Right cardiac atrium (tissue), 5 donors: ENCODE data around the gene MYOZ2. TPM values are rescaled to one million over a fixed set of nuclear protein-coding genes. Genes with fewer than 3 reads are reported as not detected.
A peak's percentile ranks its signal among the peaks of the same experiment; 100 is the strongest.
"Not testable (repeated sequence)": the region's sequence is repeated elsewhere in the genome, so short reads cannot be mapped to it uniquely, and the experiment has no call there.

Experiments used
- ATAC-seq, 2 donors: fragments of 200-7000 bp; cut with Tn5 transposase; one replicate each; pipeline versions ENCODE4 v1.8.0 to v1.9.1; 2020; ENCODE audit warnings: moderate library complexity in 2 of 2, mild to moderate bottlenecking in 1 of 2
- DNase-seq, 3 donors: peaks; one replicate each; pipeline ENCODE4 v3.0.0-alpha.2; 2020
- H3K27ac ChIP-seq: one replicate; pipeline ENCODE4 v1.5.1; 2013; ENCODE audit warnings: mild to moderate bottlenecking, low read length, control low read depth, moderate library complexity
- H3K27me3 ChIP-seq: one replicate; pipeline ENCODE4 v1.6.1; 2013; ENCODE audit not compliant: control insufficient read depth, insufficient read depth
- H3K4me1 ChIP-seq: one replicate; pipeline ENCODE4 v1.6.1; 2013; ENCODE audit warnings: low read length; ENCODE audit not compliant: control insufficient read depth, insufficient read depth
- H3K4me3 ChIP-seq: one replicate; pipeline ENCODE4 v1.5.1; 2013; ENCODE audit warnings: low read length, control low read depth
- H3K9me3 ChIP-seq: one replicate; pipeline ENCODE4 v1.6.1; 2013; ENCODE audit warnings: low read length; ENCODE audit not compliant: control insufficient read depth
- WGBS: extraction: QIAGEN DNeasy Blood & Tissue Kit; methylation state at CpG from one replicate; pipeline ENCODE4 v1.1.7; 2013; 5-methylcytosine and 5-hydroxymethylcytosine counted together
- intact Hi-C, 4 donors: fragments of 100-400 bp; cut with DNase I; formaldehyde crosslinking; loops; one replicate each; pipeline versions ENCODE4 v1.11.0 to v1.14.0; 2022 to 2023
- polyA plus RNA-seq: library from polyadenylated mRNA; stranded (reverse); fragments of 200-250 nt; gene quantifications from one replicate; pipeline ENCODE4 v1.2.3, GENCODE V29; 2013
- total RNA-seq, 4 donors: library from RNA; stranded (reverse); fragmentation: NEBNext Ultra II Directional; extraction: Animal tissue kit (Norgen Biotek cat#: 25700); gene quantifications; one replicate each; pipeline ENCODE4 v1.2.1, GENCODE V29; 2021
- donor health status: healthy with polysubstance abuse.
- donor health status: DM: no; HTN: yes; CAD: no.
- donor health status: DM: no; HTN: no; CAD: no.
- donor health status: DM: no; HTN: yes; CAD: no; lungs with severe emphysema.
- donor health status: DM: yes; HTN: yes; CAD: no.

The MYOZ2 gene
- total and polyA plus RNA-seq, 5 donors: 506 to 709 (median 623) TPM

GRCh38 chr4:119149110-119149509 is 13.5 kb downstream of the MYOZ2 start:
- no peaks in the 10 kb centered on the region for H3K4me1 ChIP-seq
- peak overlapping the region; percentile 65 for H3K27ac ChIP-seq
- DNase-seq (no peak), ATAC-seq (no peak)
- no peaks in the 10 kb centered on the region for H3K9me3 ChIP-seq
- WGBS: 54% methylated on average over 7 of the region's 7 CpGs
- H3K4me3 ChIP-seq: peak overlapping the region; percentile 17
- H3K27me3 ChIP-seq: no peaks in the 10 kb centered on the region
- intact Hi-C loops: loop anchor here in 2 of 4 donors (5.0 to 10.0 kb wide), 2 partner anchors 102 to 104 kb away; no protein-coding TSS in a partner anchor

GRCh38 chr4:119151161-119151560 is 15.5 kb downstream of the MYOZ2 start:
- H3K27me3 ChIP-seq: no peaks in the 10 kb centered on the region
- ATAC-seq: peak; percentile 98
- H3K9me3 ChIP-seq: no peaks in the 10 kb centered on the region
- no peak overlapping the region for H3K4me3 ChIP-seq
- DNase-seq: peak in 2 of 3 donors; percentile 27 to 55
- WGBS: 24% methylated on average over 2 of the region's 2 CpGs
- peaks cover 2% of the 10 kb centered on the region for H3K4me1 ChIP-seq
- no peak overlapping the region for H3K27ac ChIP-seq
- intact Hi-C loops: no loop called here

- intact Hi-C loops: no loop called here
- Histone ChIP-seq H3K27ac (no peak overlapping the region), H3K27me3 (no peaks in the 10 kb centered on the region), H3K9me3 (no peaks in the 10 kb centered on the region), H3K4me1 (peaks cover 2% of the 10 kb centered on the region), H3K4me3 (no peak overlapping the region)
- WGBS: 85% methylated on average over 2 of the region's 2 CpGs
- DNase-seq: no peak
- no peak for ATAC-seq
Measured at GRCh38 chr4:119152741-119153140, 17.1 kb downstream of the MYOZ2 start.

- Histone ChIP-seq H3K27ac (peak overlapping the region; percentile 58), H3K4me1 (no peaks in the 10 kb centered on the region), H3K27me3 (no peaks in the 10 kb centered on the region), H3K9me3 (no peaks in the 10 kb centered on the region), H3K4me3 (no peak overlapping the region)
- DNase-seq (no peak), ATAC-seq (peak; percentile 29 to 46)
- WGBS: 76% methylated on average over 5 of the region's 5 CpGs
- intact Hi-C loops: no loop called here
Measured at GRCh38 chr4:119162174-119162573, 26.5 kb downstream of the MYOZ2 start.

GRCh38 chr4:119165767-119166166 is 30.1 kb downstream of the MYOZ2 start:
- H3K9me3 ChIP-seq: no peaks in the 10 kb centered on the region
- DNase-seq: no peak
- no peak overlapping the region for H3K4me3 ChIP-seq
- no peak for ATAC-seq
- no peaks in the 10 kb centered on the region for H3K4me1 ChIP-seq
- no peak overlapping the region for H3K27ac ChIP-seq
- WGBS: 92% methylated on average over 3 of the region's 3 CpGs
- H3K27me3 ChIP-seq: no peaks in the 10 kb centered on the region
- intact Hi-C loops: no loop called here

- DNase-seq (no peak), ATAC-seq (no peak)
- no peaks in the 10 kb centered on the region for H3K4me1 ChIP-seq
- no peaks in the 10 kb centered on the region for H3K9me3 ChIP-seq
- no peaks in the 10 kb centered on the region for H3K27me3 ChIP-seq
- H3K27ac ChIP-seq: no peak overlapping the region
- intact Hi-C loops: no loop called here
- no peak overlapping the region for H3K4me3 ChIP-seq
Measured at GRCh38 chr4:119170195-119170594, 34.6 kb downstream of the MYOZ2 start.

- DNase-seq (no peak), ATAC-seq (no peak)
- WGBS: 88% methylated on average over 7 of the region's 7 CpGs
- intact Hi-C loops: no loop called here
- H3K27me3 ChIP-seq: no peaks in the 10 kb centered on the region
- no peaks in the 10 kb centered on the region for H3K4me1 ChIP-seq
- no peaks in the 10 kb centered on the region for H3K9me3 ChIP-seq
- H3K27ac ChIP-seq: no peak overlapping the region
- H3K4me3 ChIP-seq: no peak overlapping the region
Measured at GRCh38 chr4:119172223-119172622, 36.6 kb downstream of the MYOZ2 start.

GRCh38 chr4:119173729-119174361 is 38.2 kb downstream of the MYOZ2 start:
- intact Hi-C loops, H3K4me1 ChIP-seq, H3K27me3 ChIP-seq, H3K9me3 ChIP-seq, ATAC-seq, H3K27ac ChIP-seq, H3K4me3 ChIP-seq: not testable (repeated sequence)
- WGBS: 95% methylated on average over 30 of the region's 30 CpGs
- peak in 1 of 3 donors; percentile 47 for DNase-seq

- Histone ChIP-seq H3K4me1 (no peaks in the 10 kb centered on the region), H3K4me3 (no peak overlapping the region), H3K27ac (no peak overlapping the region), H3K27me3 (no peaks in the 10 kb centered on the region), H3K9me3 (no peaks in the 10 kb centered on the region)
- DNase-seq: no peak
- peak; percentile 31 to 52 for ATAC-seq
- intact Hi-C loops: no loop called here
- 40% methylated on average over 1 of the region's 1 CpG for WGBS
Measured at GRCh38 chr4:119179011-119179410, 43.4 kb downstream of the MYOZ2 start.

GRCh38 chr4:119184128-119184527 is 48.5 kb downstream of the MYOZ2 start:
- DNase-seq (no peak), ATAC-seq (peak in 1 of 2 donors; percentile 42)
- Histone ChIP-seq H3K9me3 (no peaks in the 10 kb centered on the region), H3K4me3 (no peak overlapping the region), H3K4me1 (no peaks in the 10 kb centered on the region), H3K27me3 (no peaks in the 10 kb centered on the region), H3K27ac (no peak overlapping the region)
- 91% methylated on average over 2 of the region's 2 CpGs for whole genome bisulfite sequencing
- intact Hi-C loops: no loop called here

GRCh38 chr4:119189638-119190037 is 54.0 kb downstream of the MYOZ2 start:
- Histone ChIP-seq H3K4me1 (peaks cover 3% of the 10 kb centered on the region), H3K9me3 (no peaks in the 10 kb centered on the region), H3K4me3 (no peak overlapping the region), H3K27me3 (no peaks in the 10 kb centered on the region), H3K27ac (no peak overlapping the region)
- intact Hi-C loops: no loop called here
- ATAC-seq (peak; percentile 87 to 93), DNase-seq (no peak)
- WGBS: 13% methylated on average over 1 of the region's 1 CpG

- Histone ChIP-seq H3K27ac (peak overlapping the region; percentile 58), H3K4me3 (no peak overlapping the region), H3K9me3 (no peaks in the 10 kb centered on the region), H3K4me1 (peaks cover 3% of the 10 kb centered on the region), H3K27me3 (no peaks in the 10 kb centered on the region)
- WGBS: 92% methylated on average over 2 of the region's 2 CpGs
- intact Hi-C loops: no loop called here
- DNase-seq (no peak), ATAC-seq (peak; percentile 36 to 41)
Measured at GRCh38 chr4:119190354-119190753, 54.7 kb downstream of the MYOZ2 start.
